HG03460 (cell line): ENCODE measurements around the gene RAD9A.

Source experiments
- ATAC-seq: cut with Tn5 transposase; IDR thresholded peaks from one replicate; pipeline ENCODE4 v1.9.1; 2021; ENCODE audit not compliant: unreplicated experiment

RAD9A gene

GRCh38 chr11:67356864-67357561, 34.8 kb upstream of the RAD9A start:
- no peak for ATAC-seq

- ATAC-seq, result no peak
Observed at GRCh38 chr11:67357831-67358670, 33.7 kb upstream of the RAD9A start.

- ATAC-seq, result no peak
Observed at GRCh38 chr11:67364169-67364568, 27.6 kb upstream of the RAD9A start.

- no peak for ATAC-seq
Observed at GRCh38 chr11:67364783-67365722, 26.7 kb upstream of the RAD9A start.

- ATAC-seq, result no peak
Observed at GRCh38 chr11:67365736-67366444, 25.9 kb upstream of the RAD9A start.

GRCh38 chr11:67366546-67366945, 25.2 kb upstream of the RAD9A start:
- ATAC-seq, result no peak

- ATAC-seq, result no peak
Observed at GRCh38 chr11:67366961-67367760, 24.6 kb upstream of the RAD9A start.

- ATAC-seq, result no peak
Observed at GRCh38 chr11:67367761-67368227, 24.0 kb upstream of the RAD9A start.

GRCh38 chr11:67368621-67369020, 23.2 kb upstream of the RAD9A start:
- no peak for ATAC-seq

- ATAC-seq, result no peak
Observed at GRCh38 chr11:67369275-67369674, 22.5 kb upstream of the RAD9A start.

GRCh38 chr11:67369801-67370284, 21.9 kb upstream of the RAD9A start:
- no peak for ATAC-seq

- no peak for ATAC-seq
Observed at GRCh38 chr11:67370351-67371076, 21.3 kb upstream of the RAD9A start.

GRCh38 chr11:67371189-67371910, 20.4 kb upstream of the RAD9A start:
- no peak for ATAC-seq

GRCh38 chr11:67371911-67372320, 19.9 kb upstream of the RAD9A start:
- no peak for ATAC-seq

GRCh38 chr11:67372321-67372992, 19.3 kb upstream of the RAD9A start:
- no peak for ATAC-seq

GRCh38 chr11:67372993-67373647, 18.7 kb upstream of the RAD9A start, which contains the start of gene CLCF1:
Gene CLCF1 (minus strand): TSS chr11:67373598. CDS start chr11:67373539, 59 bp downstream.
- ATAC-seq, result no peak
